SK-N-SH treated with all-trans-retinoic acid at 6 μM for 48 hours (cell line): ENCODE data around the gene GSTA1.
"Not testable (repeated sequence)": the region's sequence is repeated elsewhere in the genome, so short reads cannot be mapped to it uniquely, and the experiment has no call there.

Source experiments
- ATAC-seq: fragments of 200-7000 bp; cut with Tn5 transposase; 3 replicates; pipeline ENCODE4 v1.9.1; 2020; ENCODE audit warnings: mild to moderate bottlenecking, moderate library complexity
- ARNTL ChIP-seq: fragments of 450-650 bp; formaldehyde crosslinking; IDR thresholded peaks from 2 replicates; pipeline ENCODE4 v1.5.0; 2020; ENCODE audit warnings: low read depth, mild to moderate bottlenecking, moderate library complexity, borderline replicate concordance
- BACH2 ChIP-seq: fragments of 250-450 bp; sonication (Bioruptor Pico); IDR thresholded peaks from 2 replicates; pipeline ENCODE4 v1.9.0; 2021; ENCODE audit warnings: mild to moderate bottlenecking, borderline replicate concordance
- CREB5 ChIP-seq: fragments of 250-450 bp; sonication (Bioruptor Pico); IDR thresholded peaks from 2 replicates; pipeline ENCODE4 v1.5.1; 2020; ENCODE audit warnings: low read depth, mild to moderate bottlenecking, moderate library complexity
- CSDC2 ChIP-seq: fragments of 250-450 bp; sonication (Bioruptor Pico); IDR thresholded peaks from 2 replicates; pipeline ENCODE4 v1.5.0; 2020; ENCODE audit warnings: mild to moderate bottlenecking, moderate library complexity
- ESRRG ChIP-seq: fragments of 250-450 bp; sonication (Bioruptor Pico); IDR thresholded peaks from 2 replicates; pipeline ENCODE4 v1.6.1; 2021; ENCODE audit warnings: mild to moderate bottlenecking
- GLIS3 ChIP-seq: fragments of 250-450 bp; sonication (Bioruptor Pico); IDR thresholded peaks from 2 replicates; pipeline ENCODE4 v1.5.0; 2020; ENCODE audit warnings: mild to moderate bottlenecking, moderate library complexity
- ISL1 ChIP-seq: fragments of 250-450 bp; sonication (Bioruptor Pico); IDR thresholded peaks from 2 replicates; pipeline ENCODE4 v2.1.2; 2022; ENCODE audit warnings: mild to moderate bottlenecking, moderate library complexity
- OSR1 ChIP-seq: fragments of 250-450 bp; sonication (Bioruptor Pico); IDR thresholded peaks from 2 replicates; pipeline ENCODE4 v1.8.0; 2022; ENCODE audit warnings: moderate library complexity, mild to moderate bottlenecking, inconsistent platforms
- PATZ1 ChIP-seq: fragments of 250-450 bp; sonication (Bioruptor Pico); IDR thresholded peaks from 2 replicates; pipeline ENCODE4 v1.8.0; 2020; ENCODE audit warnings: mild to moderate bottlenecking, moderate library complexity, borderline replicate concordance
- PPARA ChIP-seq: fragments of 250-450 bp; sonication (Bioruptor Pico); IDR thresholded peaks from 2 replicates; pipeline ENCODE4 v1.5.0; 2020; ENCODE audit warnings: mild to moderate bottlenecking, borderline replicate concordance
- SNAI2 ChIP-seq: fragments of 250-450 bp; sonication (Bioruptor Pico); IDR thresholded peaks from 2 replicates; pipeline ENCODE4 v1.5.0; 2020; ENCODE audit warnings: mild to moderate bottlenecking, moderate library complexity
- TCF4 ChIP-seq: fragments of 250-450 bp; sonication (Bioruptor Pico); IDR thresholded peaks from 2 replicates; pipeline ENCODE4 v1.8.0; 2021; ENCODE audit warnings: mild to moderate bottlenecking, moderate library complexity, borderline replicate concordance
- TSHZ2 ChIP-seq: fragments of 250-450 bp; sonication (Bioruptor Pico); IDR thresholded peaks from 2 replicates; pipeline ENCODE4 v1.5.0; 2020; ENCODE audit warnings: mild to moderate bottlenecking, moderate library complexity
- ZFP30 ChIP-seq: fragments of 450-650 bp; formaldehyde crosslinking; IDR thresholded peaks from 2 replicates; pipeline ENCODE4 v1.5.0; 2022; ENCODE audit warnings: mild to moderate bottlenecking, moderate library complexity
- ZNF70 ChIP-seq: fragments of 450-650 bp; formaldehyde crosslinking; IDR thresholded peaks from 2 replicates; pipeline ENCODE4 v1.5.0; 2020; ENCODE audit warnings: mild to moderate bottlenecking, moderate library complexity
- ZNF8 ChIP-seq: fragments of 450-650 bp; formaldehyde crosslinking; IDR thresholded peaks from 2 replicates; pipeline ENCODE4 v1.5.0; 2020; ENCODE audit warnings: mild to moderate bottlenecking, moderate library complexity

GSTA1 gene

GRCh38 chr6:52834481-52834880, 30.9 kb upstream of the GSTA1 start:
- TF ChIP-seq OSR1 (CRISPR knock-in tag) (no peak), SNAI2 (CRISPR knock-in tag) (no peak), BACH2 (CRISPR knock-in tag) (no peak), TCF4 (CRISPR knock-in tag) (no peak), PATZ1 (CRISPR knock-in tag) (no peak)
- TF ChIP-seq, all 23 proteins: peak for 0
- ATAC-seq: no peak

GRCh38 chr6:52830869-52831268, 27.3 kb upstream of the GSTA1 start:
- ATAC-seq: not testable (repeated sequence)

- TF ChIP-seq CREB5 (CRISPR knock-in tag) (no peak), ESRRG (CRISPR knock-in tag) (no peak), GLIS3 (CRISPR knock-in tag) (no peak), PATZ1 (CRISPR knock-in tag) (no peak), CSDC2 (CRISPR knock-in tag) (no peak), ZNF8 (CRISPR knock-in tag) (no peak), ARNTL (CRISPR knock-in tag) (no peak), ZFP30 (no peak), TSHZ2 (CRISPR knock-in tag) (no peak), ZNF70 (CRISPR knock-in tag) (no peak), ISL1 (no peak), PPARA (CRISPR knock-in tag) (no peak), OSR1 (CRISPR knock-in tag) (no peak), SNAI2 (CRISPR knock-in tag) (no peak)
- ATAC-seq: no peak
Observed at GRCh38 chr6:52829046-52829817, 25.6 kb upstream of the GSTA1 start.

GRCh38 chr6:52828621-52829020, 25.0 kb upstream of the GSTA1 start:
- not testable (repeated sequence) for ATAC-seq

GRCh38 chr6:52827073-52827783, 23.6 kb upstream of the GSTA1 start:
- ATAC-seq: not testable (repeated sequence)
